Astrocyte (in vitro differentiated cells and primary cell): Measurements from ENCODE around the gene PLCD3. TPM values are rescaled to one million over a fixed set of nuclear protein-coding genes. Genes with fewer than 3 reads are reported as not detected.
A peak's percentile ranks its signal among the peaks of the same experiment; 100 is the strongest.

Source experiments
- DNase-seq: peaks from one replicate; pipeline ENCODE4 v3.0.0-alpha.2; 2010; ENCODE audit warnings: low read depth
- FAIRE-seq: peaks from 2 replicates; lab custom pipeline; 2011; peaks lifted over from hg19 to GRCh38; lab: Jason Lieb, UNC
- H2AFZ ChIP-seq: 2 replicates; pipeline ENCODE4 v1.6.0; 2012; ENCODE audit warnings: low read depth, low read length, inconsistent platforms
- H3K27ac ChIP-seq: 2 replicates; pipeline ENCODE4 v1.5.1; 2011; ENCODE audit warnings: low read depth, low read length, inconsistent platforms
- H3K27me3 ChIP-seq: 2 replicates; pipeline ENCODE4 v1.6.0; 2011; ENCODE audit warnings: low read length, inconsistent platforms; ENCODE audit not compliant: insufficient read depth
- H3K36me3 ChIP-seq: 2 replicates; pipeline ENCODE4 v1.5.1; 2011; ENCODE audit warnings: low read length, inconsistent platforms; ENCODE audit not compliant: insufficient read depth
- H3K4me1 ChIP-seq: 2 replicates; pipeline ENCODE4 v1.5.1; 2011; ENCODE audit warnings: low read length, inconsistent platforms; ENCODE audit not compliant: insufficient read depth
- H3K4me2 ChIP-seq: 2 replicates; pipeline ENCODE4 v1.6.0; 2012; ENCODE audit warnings: low read length, inconsistent platforms
- H3K4me3 ChIP-seq: 2 replicates; pipeline ENCODE4 v1.5.1; 2011; ENCODE audit warnings: low read depth, mild to moderate bottlenecking, low read length, inconsistent platforms; ENCODE audit not compliant: insufficient read depth
- H3K79me2 ChIP-seq: 2 replicates; pipeline ENCODE4 v1.6.0; 2012; ENCODE audit warnings: mild to moderate bottlenecking, low read length, inconsistent platforms; ENCODE audit not compliant: insufficient read depth
- H3K9ac ChIP-seq: 2 replicates; pipeline ENCODE4 v1.6.0; 2012; ENCODE audit warnings: mild to moderate bottlenecking, low read length, inconsistent platforms
- H3K9me3 ChIP-seq: 2 replicates; pipeline ENCODE4 v1.5.1; 2012; ENCODE audit warnings: low read depth, mild to moderate bottlenecking, low read length, inconsistent platforms; ENCODE audit not compliant: insufficient read depth
- H4K20me1 ChIP-seq: 2 replicates; pipeline ENCODE4 v1.6.0; 2012; ENCODE audit warnings: low read length, inconsistent platforms; ENCODE audit not compliant: insufficient read depth
- H3K27ac Mint-ChIP-seq: one replicate; pipeline ENCODE4 v1.8.0; 2021; ENCODE audit warnings: mild to moderate bottlenecking, mixed read lengths; ENCODE audit not compliant: unreplicated experiment
- H3K27me3 Mint-ChIP-seq: one replicate; pipeline ENCODE4 v1.8.0; 2021; ENCODE audit warnings: low read depth, mixed read lengths; ENCODE audit not compliant: unreplicated experiment
- H3K36me3 Mint-ChIP-seq: one replicate; pipeline ENCODE4 v1.8.0; 2021; ENCODE audit warnings: low read depth, mixed read lengths; ENCODE audit not compliant: unreplicated experiment
- H3K4me1 Mint-ChIP-seq: one replicate; pipeline ENCODE4 v1.8.0; 2021; ENCODE audit warnings: low read depth, mixed read lengths; ENCODE audit not compliant: unreplicated experiment
- H3K4me3 Mint-ChIP-seq: one replicate; pipeline ENCODE4 v1.8.0; 2021; ENCODE audit warnings: mild to moderate bottlenecking, moderate library complexity, mixed read lengths; ENCODE audit not compliant: unreplicated experiment
- H3K9me3 Mint-ChIP-seq: one replicate; pipeline ENCODE4 v1.8.0; 2021; ENCODE audit warnings: mild to moderate bottlenecking, mixed read lengths; ENCODE audit not compliant: unreplicated experiment
- EZH2 ChIP-seq: IDR thresholded peaks from 2 replicates; pipeline ENCODE4 v1.6.1; 2012; ENCODE audit warnings: mild to moderate bottlenecking, low read length, inconsistent platforms; ENCODE audit not compliant: insufficient read depth
- total RNA-seq: library from RNA; stranded (reverse); gene quantifications from 2 replicates; pipeline ENCODE4 v1.2.1, GENCODE V29; 2021
- TF ChIP-seq, protein P1 (sequence below): IDR thresholded peaks from 2 replicates; pipeline ENCODE4 v1.5.1; 2011; ENCODE audit warnings: low read depth, mild to moderate bottlenecking, inconsistent platforms, low read length, moderate library complexity; ENCODE audit not compliant: insufficient read depth

PLCD3 gene
- total RNA-seq, 1 donor from 2014 or later = 92.0 TPM

DNA sequence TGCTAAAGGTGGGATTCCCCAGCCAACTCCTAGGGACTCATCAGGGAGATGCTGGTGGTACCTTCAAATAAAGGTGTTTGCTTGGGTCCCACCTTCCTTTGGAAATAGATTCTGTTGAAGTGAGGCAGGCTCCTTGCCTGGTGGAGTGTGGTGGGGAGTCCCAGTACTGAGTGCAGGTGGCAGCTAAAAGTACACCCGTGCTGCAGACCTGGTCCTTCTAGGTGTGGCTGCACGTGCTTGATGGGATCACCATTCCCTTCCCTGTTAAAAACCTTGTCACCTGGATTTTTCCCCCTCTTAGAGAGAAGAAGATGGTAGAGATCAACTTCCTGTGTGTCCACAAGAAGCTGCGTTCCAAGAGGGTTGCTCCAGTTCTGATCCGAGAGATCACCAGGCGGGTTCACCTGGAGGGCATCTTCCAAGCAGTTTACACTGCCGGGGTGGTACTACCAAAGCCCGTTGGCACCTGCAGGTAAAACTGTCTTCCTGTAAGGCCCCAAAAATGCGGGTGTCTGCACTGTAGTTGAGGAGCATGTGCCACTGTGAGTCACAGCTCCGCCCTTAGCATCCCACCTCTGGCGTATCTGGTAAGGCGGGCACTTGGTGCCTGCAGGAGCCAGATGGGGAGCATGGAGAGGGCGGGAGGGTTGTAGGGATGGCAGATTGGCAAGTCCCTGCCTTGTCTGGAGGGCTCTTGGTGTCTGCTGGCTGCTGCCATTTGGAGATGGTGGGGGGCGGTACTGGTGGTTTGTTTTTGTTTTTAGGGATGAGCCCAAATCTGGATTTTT is 34.0 kb downstream of the PLCD3 start:
- H2AFZ ChIP-seq = no peak overlapping the region
- no peak overlapping the region for H3K4me3 ChIP-seq
- peak overlapping the region; percentile 0 for H3K9ac ChIP-seq
- Mint-ChIP-seq H3K4me3 (no peak overlapping the region), H3K9me3 (no peaks in the 10 kb centered on the region), H3K27me3 (no peaks in the 10 kb centered on the region), H3K4me1 (peaks cover 35% of the 10 kb centered on the region), H3K36me3 (peaks cover 32% of the 10 kb centered on the region), H3K27ac (peak overlapping the region; percentile 53)
- DNase-seq (no peak), FAIRE-seq (no peak)
- H3K4me1 ChIP-seq = peaks cover 8% of the 10 kb centered on the region
- peaks cover 51% of the 10 kb centered on the region for H3K36me3 ChIP-seq
- H3K27me3 ChIP-seq = no peaks in the 10 kb centered on the region
- no peak overlapping the region for H3K27ac ChIP-seq
- no peaks in the 10 kb centered on the region for H3K79me2 ChIP-seq
- TF ChIP-seq EZH2 = no peak
- TF ChIP-seq, protein P1, sequence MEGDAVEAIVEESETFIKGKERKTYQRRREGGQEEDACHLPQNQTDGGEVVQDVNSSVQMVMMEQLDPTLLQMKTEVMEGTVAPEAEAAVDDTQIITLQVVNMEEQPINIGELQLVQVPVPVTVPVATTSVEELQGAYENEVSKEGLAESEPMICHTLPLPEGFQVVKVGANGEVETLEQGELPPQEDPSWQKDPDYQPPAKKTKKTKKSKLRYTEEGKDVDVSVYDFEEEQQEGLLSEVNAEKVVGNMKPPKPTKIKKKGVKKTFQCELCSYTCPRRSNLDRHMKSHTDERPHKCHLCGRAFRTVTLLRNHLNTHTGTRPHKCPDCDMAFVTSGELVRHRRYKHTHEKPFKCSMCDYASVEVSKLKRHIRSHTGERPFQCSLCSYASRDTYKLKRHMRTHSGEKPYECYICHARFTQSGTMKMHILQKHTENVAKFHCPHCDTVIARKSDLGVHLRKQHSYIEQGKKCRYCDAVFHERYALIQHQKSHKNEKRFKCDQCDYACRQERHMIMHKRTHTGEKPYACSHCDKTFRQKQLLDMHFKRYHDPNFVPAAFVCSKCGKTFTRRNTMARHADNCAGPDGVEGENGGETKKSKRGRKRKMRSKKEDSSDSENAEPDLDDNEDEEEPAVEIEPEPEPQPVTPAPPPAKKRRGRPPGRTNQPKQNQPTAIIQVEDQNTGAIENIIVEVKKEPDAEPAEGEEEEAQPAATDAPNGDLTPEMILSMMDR = no peak
- no peaks in the 10 kb centered on the region for H3K9me3 ChIP-seq
- H4K20me1 ChIP-seq = peaks cover 21% of the 10 kb centered on the region
- no peak overlapping the region for H3K4me2 ChIP-seq

DNA sequence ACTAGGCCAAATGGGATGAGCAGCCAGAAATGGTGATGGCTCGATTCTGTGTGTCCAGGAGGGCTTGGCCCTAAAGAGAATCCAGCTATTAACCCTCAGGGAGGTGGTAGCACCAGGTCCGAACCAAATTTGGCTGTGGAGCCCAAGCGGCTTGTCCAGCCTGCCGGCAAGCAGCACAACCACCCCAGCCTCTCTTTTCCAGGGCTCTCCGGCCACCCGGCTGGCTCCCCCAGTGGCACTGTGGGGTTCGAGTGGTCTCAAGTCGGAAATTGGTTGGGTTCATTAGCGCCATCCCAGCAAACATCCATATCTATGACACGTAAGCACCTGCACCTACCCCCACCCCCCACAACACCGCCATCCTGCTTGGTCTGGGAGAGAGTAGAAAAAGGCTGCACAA is 35.4 kb downstream of the PLCD3 start:
- H2AFZ ChIP-seq = no peak overlapping the region
- H4K20me1 ChIP-seq = peaks cover 15% of the 10 kb centered on the region
- Mint-ChIP-seq H3K4me1 (peaks cover 35% of the 10 kb centered on the region), H3K36me3 (peaks cover 28% of the 10 kb centered on the region), H3K9me3 (no peaks in the 10 kb centered on the region), H3K4me3 (no peak overlapping the region), H3K27ac (no peak overlapping the region), H3K27me3 (no peaks in the 10 kb centered on the region)
- H3K36me3 ChIP-seq = peaks cover 43% of the 10 kb centered on the region
- H3K27ac ChIP-seq = no peak overlapping the region
- H3K27me3 ChIP-seq = no peaks in the 10 kb centered on the region
- no peak overlapping the region for H3K4me3 ChIP-seq
- DNase-seq (no peak), FAIRE-seq (no peak)
- H3K4me2 ChIP-seq = no peak overlapping the region
- peaks cover under 1% of the 10 kb centered on the region for H3K79me2 ChIP-seq
- H3K9ac ChIP-seq = no peak overlapping the region
- TF ChIP-seq EZH2 = no peak
- TF ChIP-seq, protein P1 = no peak
- H3K4me1 ChIP-seq = peaks cover 21% of the 10 kb centered on the region
- no peaks in the 10 kb centered on the region for H3K9me3 ChIP-seq

DNA sequence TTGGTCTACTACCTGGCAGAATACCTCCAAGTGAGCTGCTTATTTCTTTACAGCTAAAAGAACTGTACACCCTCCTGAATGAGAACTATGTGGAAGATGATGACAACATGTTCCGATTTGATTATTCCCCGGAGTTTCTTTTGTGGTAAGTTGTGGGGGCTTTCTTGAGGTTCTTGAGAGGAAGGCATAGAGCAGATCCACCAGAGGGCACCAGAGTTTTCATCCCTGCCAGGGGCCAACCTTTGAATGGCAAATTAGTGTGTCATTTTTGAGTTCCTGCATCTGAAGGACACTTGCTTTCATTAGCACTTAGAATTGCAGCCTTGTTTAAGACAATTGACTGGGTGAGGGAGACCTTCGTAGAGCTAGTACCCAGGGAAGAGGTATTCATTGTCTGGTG is 36.2 kb downstream of the PLCD3 start:
- H3K79me2 ChIP-seq = peaks cover 5% of the 10 kb centered on the region
- Mint-ChIP-seq H3K4me1 (peaks cover 34% of the 10 kb centered on the region), H3K27ac (peak overlapping the region; percentile 88), H3K36me3 (peaks cover 26% of the 10 kb centered on the region), H3K4me3 (no peak overlapping the region), H3K9me3 (no peaks in the 10 kb centered on the region), H3K27me3 (no peaks in the 10 kb centered on the region)
- no peak overlapping the region for H3K27ac ChIP-seq
- no peak for FAIRE-seq
- no peak overlapping the region for H3K9ac ChIP-seq
- no peak overlapping the region for H3K4me2 ChIP-seq
- H3K27me3 ChIP-seq = no peaks in the 10 kb centered on the region
- no peak for DNase-seq
- TF ChIP-seq, protein P1 = peak; percentile 56
- no peak for TF ChIP-seq EZH2
- peaks cover 17% of the 10 kb centered on the region for H4K20me1 ChIP-seq
- H3K36me3 ChIP-seq = peaks cover 42% of the 10 kb centered on the region
- no peak overlapping the region for H2AFZ ChIP-seq
- no peaks in the 10 kb centered on the region for H3K9me3 ChIP-seq
- H3K4me1 ChIP-seq = peaks cover 25% of the 10 kb centered on the region
- H3K4me3 ChIP-seq = no peak overlapping the region
